HepG2 (cell line): ENCODE measurements around the gene KLRC4. TPM values are rescaled to one million over a fixed set of nuclear protein-coding genes. Genes with fewer than 3 reads are reported as not detected.

Source experiments
- CREB1 ChIP-seq, 2 experiments: fragments of 450-650 bp in 1 of 2; IDR thresholded peaks; 2 replicates each; pipeline ENCODE4 v1.6.1; 2016 to 2017; ENCODE audit warnings: control low read depth in 1 of 2, mild to moderate bottlenecking in 1 of 2, missing compliant biosample characterization in 1 of 2, missing genetic modification characterization in 1 of 2
- FLYWCH1 ChIP-seq: sonication (generic); formaldehyde crosslinking; IDR thresholded peaks from 2 replicates; pipeline ENCODE4 v1.8.1; 2023; ENCODE audit warnings: mild to moderate bottlenecking, missing genetic modification reagents
- KMT2A ChIP-seq: sonication (generic); formaldehyde crosslinking; IDR thresholded peaks from 2 replicates; pipeline ENCODE4 v1.4.0; 2020; ENCODE audit warnings: missing genetic modification reagents
- MEIS2 ChIP-seq: sonication (generic); formaldehyde crosslinking; IDR thresholded peaks from 2 replicates; pipeline ENCODE4 v1.9.0; 2021; ENCODE audit warnings: mild to moderate bottlenecking, missing genetic modification reagents
- SAP130 ChIP-seq: IDR thresholded peaks from 2 replicates; pipeline ENCODE4 v1.6.1; 2016; ENCODE audit warnings: low read depth
- SIN3B ChIP-seq: fragments of 150-350 bp; IDR thresholded peaks from 2 replicates; pipeline ENCODE4 v1.6.1; 2014; ENCODE audit warnings: low read length
- ZNF460 ChIP-seq: sonication (generic); formaldehyde crosslinking; IDR thresholded peaks from 2 replicates; pipeline ENCODE4 v1.5.1; 2020; ENCODE audit warnings: missing genetic modification reagents, mild to moderate bottlenecking, borderline replicate concordance
- polyA plus RNA-seq, 8 experiments: library from polyadenylated mRNA; depleted of rRNA in 3 of 8; stranded (reverse) in 7 of 8; unstranded in 1 of 8; fragments of >200 nt; fragmentation: Illumina TruSeq in 4 of 8; extraction: Trizol in 4 of 8; gene quantifications; 2 replicates each; pipeline versions ENCODE4 v1.2.1 to v1.2.3, GENCODE V29; 2011 to 2016; ENCODE audit warnings: low read depth in 4 of 8, missing spikeins in 1 of 8, mixed read lengths in 1 of 8; ENCODE audit not compliant: insufficient read depth in 1 of 8
- total RNA-seq, 5 experiments: library from RNA; depleted of rRNA; stranded (reverse); fragments of >200 nt; fragmentation: Illumina TruSeq; extraction: Trizol; gene quantifications; 2 replicates each; pipeline ENCODE4 v1.2.3, GENCODE V29; 2016; ENCODE audit warnings: low read depth in 1 of 5
- TF ChIP-seq, protein P1 (sequence below): sonication (generic); formaldehyde crosslinking; IDR thresholded peaks from 2 replicates; pipeline ENCODE4 v1.4.0; 2020; ENCODE audit warnings: low read depth, mild to moderate bottlenecking, missing genetic modification reagents
- TF ChIP-seq, protein P2 (sequence below): sonication (generic); formaldehyde crosslinking; IDR thresholded peaks from 2 replicates; pipeline ENCODE4 v1.8.0; 2022; ENCODE audit warnings: mild to moderate bottlenecking, missing genetic modification reagents, borderline replicate concordance
- TF ChIP-seq, protein P3 (sequence below): sonication (generic); formaldehyde crosslinking; IDR thresholded peaks from 2 replicates; pipeline ENCODE4 v1.8.1; 2023; ENCODE audit warnings: mild to moderate bottlenecking, inconsistent platforms, moderate library complexity, missing genetic modification reagents, borderline replicate concordance
- TF ChIP-seq, protein P4 (sequence below): sonication (generic); formaldehyde crosslinking; IDR thresholded peaks from 2 replicates; pipeline ENCODE4 v1.4.0; 2020; ENCODE audit warnings: mild to moderate bottlenecking, missing genetic modification reagents
- TF ChIP-seq, protein P5 (sequence below): sonication (generic); formaldehyde crosslinking; IDR thresholded peaks from 2 replicates; pipeline ENCODE4 v1.4.0; 2020; ENCODE audit warnings: missing genetic modification reagents, mild to moderate bottlenecking, borderline replicate concordance

Gene KLRC4
- total and polyA plus RNA-seq, 2 of the 13 experiments (the other 11 are each of a cell fraction or from before 2014, with no cell fraction given) = 0.09 TPM; not detected in 1

DNA sequence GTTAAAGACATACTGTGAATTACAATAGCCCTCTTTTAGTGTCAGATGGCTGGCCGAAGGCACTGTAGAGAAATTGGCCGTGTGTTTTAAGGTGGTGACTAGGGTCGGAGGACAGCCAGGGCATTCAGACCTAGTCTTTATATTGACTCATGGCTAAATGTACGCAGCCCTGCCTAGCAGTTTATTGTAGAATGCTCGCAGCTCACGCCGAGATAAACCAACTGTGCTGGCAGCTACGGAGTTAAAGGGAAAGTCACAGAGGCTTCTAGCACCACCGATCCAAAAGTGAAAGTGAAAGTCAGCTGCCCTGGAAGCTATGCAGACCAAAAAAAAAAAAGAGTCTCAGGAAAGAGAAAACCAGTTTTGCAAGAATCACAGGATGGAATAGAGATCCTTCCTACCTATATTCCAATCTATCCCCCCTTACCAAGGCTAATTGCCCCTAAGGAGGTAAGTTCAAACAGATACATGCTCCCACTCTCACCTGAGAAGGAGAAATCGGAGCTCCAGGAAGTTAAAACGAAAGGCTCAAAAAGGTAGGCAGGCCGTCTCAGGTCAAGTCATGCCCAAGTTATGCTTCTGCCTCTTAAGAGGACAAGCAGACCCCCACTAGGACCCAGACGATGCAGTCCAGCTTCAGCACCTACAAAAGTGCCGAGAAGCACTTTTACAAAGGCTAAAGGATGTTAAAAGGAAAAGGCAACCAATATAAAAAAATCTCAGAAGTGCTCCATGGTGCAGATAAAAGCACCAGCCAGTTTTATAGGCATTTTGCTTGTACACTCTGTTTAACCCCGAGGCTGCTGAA lies 44.5 kb downstream of the KLRC4 start (continued):
- TF ChIP-seq KMT2A (CRISPR knock-in tag) = 0 out of 2 replicates have a peak, but pooled peaks have one; percentile 42
- TF ChIP-seq, protein P1, sequence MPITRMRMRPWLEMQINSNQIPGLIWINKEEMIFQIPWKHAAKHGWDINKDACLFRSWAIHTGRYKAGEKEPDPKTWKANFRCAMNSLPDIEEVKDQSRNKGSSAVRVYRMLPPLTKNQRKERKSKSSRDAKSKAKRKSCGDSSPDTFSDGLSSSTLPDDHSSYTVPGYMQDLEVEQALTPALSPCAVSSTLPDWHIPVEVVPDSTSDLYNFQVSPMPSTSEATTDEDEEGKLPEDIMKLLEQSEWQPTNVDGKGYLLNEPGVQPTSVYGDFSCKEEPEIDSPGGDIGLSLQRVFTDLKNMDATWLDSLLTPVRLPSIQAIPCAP (CRISPR knock-in tag) = peak; percentile 99
- peak; percentile 58 for TF ChIP-seq SAP130 (CRISPR knock-in tag)
- no peak for TF ChIP-seq SIN3B
- TF ChIP-seq, protein P2, sequence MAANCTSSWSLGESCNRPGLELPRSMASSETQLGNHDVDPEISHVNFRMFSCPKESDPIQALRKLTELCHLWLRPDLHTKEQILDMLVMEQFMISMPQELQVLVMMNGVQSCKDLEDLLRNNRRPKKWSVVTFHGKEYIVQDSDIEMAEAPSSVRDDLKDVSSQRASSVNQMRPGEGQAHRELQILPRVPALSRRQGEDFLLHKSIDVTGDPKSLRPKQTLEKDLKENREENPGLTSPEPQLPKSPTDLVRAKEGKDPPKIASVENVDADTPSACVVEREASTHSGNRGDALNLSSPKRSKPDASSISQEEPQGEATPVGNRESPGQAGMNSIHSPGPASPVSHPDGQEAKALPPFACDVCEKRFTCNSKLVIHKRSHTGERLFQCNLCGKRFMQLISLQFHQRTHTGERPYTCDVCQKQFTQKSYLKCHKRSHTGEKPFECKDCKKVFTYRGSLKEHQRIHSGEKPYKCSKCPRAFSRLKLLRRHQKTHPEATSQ (CRISPR knock-in tag) = 0 out of 2 replicates have a peak, but pooled peaks have one; percentile 29
- TF ChIP-seq, protein P3, sequence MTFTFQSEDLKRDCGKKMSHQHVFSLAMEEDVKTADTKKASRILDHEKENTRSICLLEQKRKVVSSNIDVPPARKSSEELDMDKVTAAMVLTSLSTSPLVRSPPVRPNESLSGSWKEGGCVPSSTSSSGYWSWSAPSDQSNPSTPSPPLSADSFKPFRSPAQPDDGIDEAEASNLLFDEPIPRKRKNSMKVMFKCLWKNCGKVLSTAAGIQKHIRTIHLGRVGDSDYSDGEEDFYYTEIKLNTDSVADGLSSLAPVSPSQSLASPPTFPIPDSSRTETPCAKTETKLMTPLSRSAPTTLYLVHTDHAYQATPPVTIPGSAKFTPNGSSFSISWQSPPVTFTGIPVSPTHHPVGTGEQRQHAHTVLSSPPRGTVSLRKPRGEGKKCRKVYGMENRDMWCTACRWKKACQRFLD (CRISPR knock-in tag) = 0 out of 2 replicates have a peak, but pooled peaks have one; percentile 6
- TF ChIP-seq CREB1 (IDR thresholded peaks at IDR 0.05) = no peak
- 0 out of 2 replicates have a peak, but pooled peaks have one; percentile 18 for TF ChIP-seq CREB1 (CRISPR knock-in tag; IDR thresholded peaks at IDR 0.05)
- no peak for TF ChIP-seq MEIS2 (CRISPR knock-in tag)
- TF ChIP-seq, protein P4, sequence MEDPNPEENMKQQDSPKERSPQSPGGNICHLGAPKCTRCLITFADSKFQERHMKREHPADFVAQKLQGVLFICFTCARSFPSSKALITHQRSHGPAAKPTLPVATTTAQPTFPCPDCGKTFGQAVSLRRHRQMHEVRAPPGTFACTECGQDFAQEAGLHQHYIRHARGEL (CRISPR knock-in tag) = no peak
- TF ChIP-seq FLYWCH1 (CRISPR knock-in tag) = no peak
- TF ChIP-seq, protein P5, sequence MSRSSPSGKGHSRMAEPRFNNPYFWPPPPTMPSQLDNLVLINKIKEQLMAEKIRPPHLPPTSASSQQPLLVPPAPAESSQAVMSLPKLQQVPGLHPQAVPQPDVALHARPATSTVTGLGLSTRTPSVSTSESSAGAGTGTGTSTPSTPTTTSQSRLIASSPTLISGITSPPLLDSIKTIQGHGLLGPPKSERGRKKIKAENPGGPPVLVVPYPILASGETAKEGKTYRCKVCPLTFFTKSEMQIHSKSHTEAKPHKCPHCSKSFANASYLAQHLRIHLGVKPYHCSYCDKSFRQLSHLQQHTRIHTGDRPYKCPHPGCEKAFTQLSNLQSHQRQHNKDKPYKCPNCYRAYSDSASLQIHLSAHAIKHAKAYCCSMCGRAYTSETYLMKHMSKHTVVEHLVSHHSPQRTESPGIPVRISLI (CRISPR knock-in tag) = peak; percentile 84
- no peak for TF ChIP-seq ZNF460 (CRISPR knock-in tag)
